ENCODE measurements around the gene TBCA.

TBCA gene

GRCh38 chr5:77775790-77776553 lies at the start of gene TBCA:
Gene TBCA (minus strand): TSS chr5:77776339. CDS start chr5:77776257, 82 bp downstream.
- peak; percentile 13 for DNase-seq

GRCh38 chr5:77824981-77825380 lies 48.8 kb upstream of the TBCA start:
- DNase-seq, result no peak

- DNase-seq, result no peak
Measured at GRCh38 chr5:77816686-77817085, 40.5 kb upstream of the TBCA start.

GRCh38 chr5:77812926-77813589 lies 36.9 kb upstream of the TBCA start:
- DNase-seq, result no peak

GRCh38 chr5:77806213-77806843 lies 30.2 kb upstream of the TBCA start:
- no peak for DNase-seq

- DNase-seq, result no peak
Measured at GRCh38 chr5:77798456-77798855, 22.3 kb upstream of the TBCA start.

- no peak for DNase-seq
Measured at GRCh38 chr5:77797136-77797535, 21.0 kb upstream of the TBCA start.

- no peak for DNase-seq
Measured at GRCh38 chr5:77795846-77796245, 19.7 kb upstream of the TBCA start.

GRCh38 chr5:77795268-77795667 lies 19.1 kb upstream of the TBCA start:
- no peak for DNase-seq

GRCh38 chr5:77791926-77792325 lies 15.8 kb upstream of the TBCA start:
- no peak for DNase-seq

GRCh38 chr5:77791356-77791755 lies 15.2 kb upstream of the TBCA start:
- DNase-seq, result no peak

- no peak for DNase-seq
Measured at GRCh38 chr5:77785229-77785628, 9.1 kb upstream of the TBCA start.

- no peak for DNase-seq
Measured at GRCh38 chr5:77784735-77785134, 8.6 kb upstream of the TBCA start.

GRCh38 chr5:77781076-77781475 lies 4.9 kb upstream of the TBCA start:
- DNase-seq, result no peak

- no peak for DNase-seq
Measured at GRCh38 chr5:77778881-77779438, 2.8 kb upstream of the TBCA start.

- no peak for DNase-seq
Measured at GRCh38 chr5:77778398-77778797, 2.3 kb upstream of the TBCA start.

- no peak for DNase-seq
Measured at GRCh38 chr5:77777911-77778310, 1.8 kb upstream of the TBCA start.

- DNase-seq, result no peak
Measured at GRCh38 chr5:77777281-77777892, 1.2 kb upstream of the TBCA start.

GRCh38 chr5:77776554-77777206 lies 541 bp upstream of the TBCA start:
- DNase-seq, result no peak

- no peak for DNase-seq
Measured at GRCh38 chr5:77774981-77775789, 954 bp downstream of the TBCA start.

GRCh38 chr5:77773734-77774280 lies 2.3 kb downstream of the TBCA start:
- DNase-seq, result no peak

- no peak for DNase-seq
Measured at GRCh38 chr5:77772729-77773128, 3.4 kb downstream of the TBCA start.
